ENCODE measurements around the gene HM13.
"Not testable (repeated sequence)": the region's sequence is repeated elsewhere in the genome, so short reads cannot be mapped to it uniquely, and the experiment has no call there.

Gene HM13

GRCh38 chr20:31543966-31544598, 29.8 kb downstream of the HM13 start:
- DNase-seq: no peak

GRCh38 chr20:31544600-31544999, 30.4 kb downstream of the HM13 start:
- no peak for DNase-seq

- DNase-seq: not testable (repeated sequence)
Observed at GRCh38 chr20:31545621-31546040, 31.4 kb downstream of the HM13 start.

- no peak for DNase-seq
Observed at GRCh38 chr20:31547017-31547675, 32.9 kb downstream of the HM13 start.

GRCh38 chr20:31547720-31548298, 33.6 kb downstream of the HM13 start:
- no peak for DNase-seq

GRCh38 chr20:31548820-31549512, 34.7 kb downstream of the HM13 start:
- DNase-seq: no peak

GRCh38 chr20:31549513-31549880, 35.3 kb downstream of the HM13 start:
- no peak for DNase-seq

- no peak for DNase-seq
Observed at GRCh38 chr20:31550099-31550498, 35.9 kb downstream of the HM13 start.

- no peak for DNase-seq
Observed at GRCh38 chr20:31551163-31552081, 37.2 kb downstream of the HM13 start.

- no peak for DNase-seq
Observed at GRCh38 chr20:31555203-31555775, 41.0 kb downstream of the HM13 start.

- DNase-seq: no peak
Observed at GRCh38 chr20:31559704-31560093, 45.5 kb downstream of the HM13 start.

GRCh38 chr20:31560094-31560745, 46.0 kb downstream of the HM13 start:
- no peak for DNase-seq

GRCh38 chr20:31560746-31561598, 46.7 kb downstream of the HM13 start:
- DNase-seq: no peak

GRCh38 chr20:31562241-31562640, 48.0 kb downstream of the HM13 start:
- DNase-seq: no peak

GRCh38 chr20:31564284-31564683, 50.0 kb downstream of the HM13 start:
- no peak for DNase-seq

GRCh38 chr20:31565699-31566318, 51.6 kb downstream of the HM13 start:
- no peak for DNase-seq

GRCh38 chr20:31566319-31566657, 52.0 kb downstream of the HM13 start:
- no peak for DNase-seq

GRCh38 chr20:31566658-31567379, 52.6 kb downstream of the HM13 start:
- no peak for DNase-seq

GRCh38 chr20:31567380-31567720, 53.1 kb downstream of the HM13 start:
- DNase-seq: no peak

Data from cortex of kidney (tissue), 1 donor.